WTC11 (cell line): ENCODE results near the gene EHMT1. TPM values are rescaled to one million over a fixed set of nuclear protein-coding genes. Genes with fewer than 3 reads are reported as not detected.

Experiments used
- ATAC-seq: fragments of 200-7000 bp; cut with Tn5 transposase; 2 replicates; pipeline ENCODE4 v1.10.0; 2021; ENCODE audit warnings: mild to moderate bottlenecking, moderate library complexity
- CTCF ChIA-PET: fragments of 300-600 bp; sonication (Branson Sonifier 250); formaldehyde crosslinking; loops from one replicate; lab custom pipeline; 2021; ENCODE audit warnings: antibody characterized with exemption; lab: Charles Lee
- POLR2A ChIA-PET: fragments of 350-600 bp; sonication (Branson Sonifier 250); formaldehyde crosslinking; loops from one replicate; lab custom pipeline; 2021; ENCODE audit warnings: antibody characterized with exemption; lab: Charles Lee
- DNase-seq: peaks from one replicate; pipeline ENCODE4 v3.0.0; 2021; ENCODE audit warnings: low spot score
- H3K27ac Mint-ChIP-seq: 2 replicates; pipeline ENCODE4 v1.8.0; 2021; ENCODE audit warnings: mixed read lengths
- H3K27me3 Mint-ChIP-seq: 2 replicates; pipeline ENCODE4 v1.8.0; 2021; ENCODE audit warnings: low read depth, mild to moderate bottlenecking, moderate library complexity, mixed read lengths
- H3K36me3 Mint-ChIP-seq: 2 replicates; pipeline ENCODE4 v1.8.0; 2021; ENCODE audit warnings: mixed read lengths
- H3K4me1 Mint-ChIP-seq: 2 replicates; pipeline ENCODE4 v1.8.0; 2022; ENCODE audit warnings: mixed read lengths
- H3K4me3 Mint-ChIP-seq: 2 replicates; pipeline ENCODE4 v1.8.0; 2021; ENCODE audit warnings: mild to moderate bottlenecking, moderate library complexity, mixed read lengths
- H3K9me3 Mint-ChIP-seq: 2 replicates; pipeline ENCODE4 v1.8.0; 2021; ENCODE audit warnings: mixed read lengths
- E2F5 ChIP-seq: sonication (generic); formaldehyde crosslinking; IDR thresholded peaks from 2 replicates; pipeline ENCODE4 v1.8.1; 2022; ENCODE audit warnings: mild to moderate bottlenecking, moderate library complexity, missing genetic modification reagents
- ELF4 ChIP-seq: sonication (generic); formaldehyde crosslinking; IDR thresholded peaks from 2 replicates; pipeline ENCODE4 v1.8.1; 2022; ENCODE audit warnings: low read depth, mild to moderate bottlenecking, moderate library complexity, missing genetic modification reagents
- HMGXB4 ChIP-seq: sonication (generic); formaldehyde crosslinking; IDR thresholded peaks from 2 replicates; pipeline ENCODE4 v1.8.1; 2023; ENCODE audit warnings: mild to moderate bottlenecking, moderate library complexity, missing genetic modification reagents
- IRF2 ChIP-seq: sonication (generic); formaldehyde crosslinking; IDR thresholded peaks from 2 replicates; pipeline ENCODE4 v1.8.0; 2022; ENCODE audit warnings: low read depth, missing genetic modification reagents, borderline replicate concordance
- NR2C2 ChIP-seq: sonication (generic); formaldehyde crosslinking; IDR thresholded peaks from 2 replicates; pipeline ENCODE4 v1.8.0; 2022; ENCODE audit warnings: mild to moderate bottlenecking, missing genetic modification reagents
- SP1 ChIP-seq: sonication (generic); formaldehyde crosslinking; conservative IDR thresholded peaks from 2 replicates; pipeline ENCODE4 v1.8.1; 2022; ENCODE audit warnings: missing genetic modification reagents
- USF2 ChIP-seq: sonication (generic); formaldehyde crosslinking; IDR thresholded peaks from 2 replicates; pipeline ENCODE4 v1.8.1; 2023; ENCODE audit warnings: mild to moderate bottlenecking, missing genetic modification reagents, moderate library complexity
- ZNF121 ChIP-seq: sonication (generic); formaldehyde crosslinking; IDR thresholded peaks from 2 replicates; pipeline ENCODE4 v1.8.0; 2023; ENCODE audit warnings: missing genetic modification reagents
- ZNF138 ChIP-seq: sonication (generic); formaldehyde crosslinking; conservative IDR thresholded peaks from 2 replicates; pipeline ENCODE4 v1.8.1; 2022; ENCODE audit warnings: mild to moderate bottlenecking, moderate library complexity, missing genetic modification reagents
- ZNF263 ChIP-seq: sonication (generic); formaldehyde crosslinking; IDR thresholded peaks from 2 replicates; pipeline ENCODE4 v1.8.1; 2022; ENCODE audit warnings: low read depth, mild to moderate bottlenecking, moderate library complexity, missing genetic modification reagents
- ZNF317 ChIP-seq: sonication (generic); formaldehyde crosslinking; IDR thresholded peaks from 2 replicates; pipeline ENCODE4 v1.8.1; 2023; ENCODE audit warnings: low read depth, mild to moderate bottlenecking, moderate library complexity, missing genetic modification reagents, borderline replicate concordance
- ZNF423 ChIP-seq: fragments of 250-450 bp; sonication (Bioruptor Pico); IDR thresholded peaks from 2 replicates; pipeline ENCODE4 v2.1.2; 2022; ENCODE audit warnings: mild to moderate bottlenecking, moderate library complexity
- total RNA-seq: library from RNA; stranded (reverse); gene quantifications from 3 replicates; pipeline ENCODE4 v1.2.3, GENCODE V29; 2021
- TF ChIP-seq, protein P1 (sequence below): sonication (generic); formaldehyde crosslinking; IDR thresholded peaks from 2 replicates; pipeline ENCODE4 v1.8.0; 2023; ENCODE audit warnings: missing genetic modification reagents, mild to moderate bottlenecking, borderline replicate concordance
- TF ChIP-seq, protein P2 (sequence below): fragments of 250-450 bp; sonication (Bioruptor Pico); conservative IDR thresholded peaks from 2 replicates; pipeline ENCODE4 v1.9.0; 2021; ENCODE audit warnings: mild to moderate bottlenecking
- TF ChIP-seq, protein P3 (sequence below): fragments of 250-450 bp; sonication (Bioruptor Pico); IDR thresholded peaks from 2 replicates; pipeline ENCODE4 v1.9.0; 2021; ENCODE audit warnings: mild to moderate bottlenecking
- TF ChIP-seq, protein P4 (sequence below): sonication (generic); formaldehyde crosslinking; IDR thresholded peaks from 2 replicates; pipeline ENCODE4 v1.8.0; 2022; ENCODE audit warnings: mild to moderate bottlenecking, missing genetic modification reagents

EHMT1 gene
- total RNA-seq, 1 experiment from 2014 or later = 170 TPM

GRCh38 chr9:137727716-137728115 is 108.9 kb downstream of the EHMT1 start (continued):
- TF ChIP-seq USF2 (CRISPR knock-in tag) (no peak), ELF4 (CRISPR knock-in tag) (no peak), HMGXB4 (CRISPR knock-in tag) (no peak), SP1 (CRISPR knock-in tag) (no peak), ZNF138 (CRISPR knock-in tag) (no peak)
- TF ChIP-seq, protein P1, sequence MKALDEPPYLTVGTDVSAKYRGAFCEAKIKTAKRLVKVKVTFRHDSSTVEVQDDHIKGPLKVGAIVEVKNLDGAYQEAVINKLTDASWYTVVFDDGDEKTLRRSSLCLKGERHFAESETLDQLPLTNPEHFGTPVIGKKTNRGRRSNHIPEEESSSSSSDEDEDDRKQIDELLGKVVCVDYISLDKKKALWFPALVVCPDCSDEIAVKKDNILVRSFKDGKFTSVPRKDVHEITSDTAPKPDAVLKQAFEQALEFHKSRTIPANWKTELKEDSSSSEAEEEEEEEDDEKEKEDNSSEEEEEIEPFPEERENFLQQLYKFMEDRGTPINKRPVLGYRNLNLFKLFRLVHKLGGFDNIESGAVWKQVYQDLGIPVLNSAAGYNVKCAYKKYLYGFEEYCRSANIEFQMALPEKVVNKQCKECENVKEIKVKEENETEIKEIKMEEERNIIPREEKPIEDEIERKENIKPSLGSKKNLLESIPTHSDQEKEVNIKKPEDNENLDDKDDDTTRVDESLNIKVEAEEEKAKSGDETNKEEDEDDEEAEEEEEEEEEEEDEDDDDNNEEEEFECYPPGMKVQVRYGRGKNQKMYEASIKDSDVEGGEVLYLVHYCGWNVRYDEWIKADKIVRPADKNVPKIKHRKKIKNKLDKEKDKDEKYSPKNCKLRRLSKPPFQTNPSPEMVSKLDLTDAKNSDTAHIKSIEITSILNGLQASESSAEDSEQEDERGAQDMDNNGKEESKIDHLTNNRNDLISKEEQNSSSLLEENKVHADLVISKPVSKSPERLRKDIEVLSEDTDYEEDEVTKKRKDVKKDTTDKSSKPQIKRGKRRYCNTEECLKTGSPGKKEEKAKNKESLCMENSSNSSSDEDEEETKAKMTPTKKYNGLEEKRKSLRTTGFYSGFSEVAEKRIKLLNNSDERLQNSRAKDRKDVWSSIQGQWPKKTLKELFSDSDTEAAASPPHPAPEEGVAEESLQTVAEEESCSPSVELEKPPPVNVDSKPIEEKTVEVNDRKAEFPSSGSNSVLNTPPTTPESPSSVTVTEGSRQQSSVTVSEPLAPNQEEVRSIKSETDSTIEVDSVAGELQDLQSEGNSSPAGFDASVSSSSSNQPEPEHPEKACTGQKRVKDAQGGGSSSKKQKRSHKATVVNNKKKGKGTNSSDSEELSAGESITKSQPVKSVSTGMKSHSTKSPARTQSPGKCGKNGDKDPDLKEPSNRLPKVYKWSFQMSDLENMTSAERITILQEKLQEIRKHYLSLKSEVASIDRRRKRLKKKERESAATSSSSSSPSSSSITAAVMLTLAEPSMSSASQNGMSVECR (CRISPR knock-in tag) = no peak

DNA sequence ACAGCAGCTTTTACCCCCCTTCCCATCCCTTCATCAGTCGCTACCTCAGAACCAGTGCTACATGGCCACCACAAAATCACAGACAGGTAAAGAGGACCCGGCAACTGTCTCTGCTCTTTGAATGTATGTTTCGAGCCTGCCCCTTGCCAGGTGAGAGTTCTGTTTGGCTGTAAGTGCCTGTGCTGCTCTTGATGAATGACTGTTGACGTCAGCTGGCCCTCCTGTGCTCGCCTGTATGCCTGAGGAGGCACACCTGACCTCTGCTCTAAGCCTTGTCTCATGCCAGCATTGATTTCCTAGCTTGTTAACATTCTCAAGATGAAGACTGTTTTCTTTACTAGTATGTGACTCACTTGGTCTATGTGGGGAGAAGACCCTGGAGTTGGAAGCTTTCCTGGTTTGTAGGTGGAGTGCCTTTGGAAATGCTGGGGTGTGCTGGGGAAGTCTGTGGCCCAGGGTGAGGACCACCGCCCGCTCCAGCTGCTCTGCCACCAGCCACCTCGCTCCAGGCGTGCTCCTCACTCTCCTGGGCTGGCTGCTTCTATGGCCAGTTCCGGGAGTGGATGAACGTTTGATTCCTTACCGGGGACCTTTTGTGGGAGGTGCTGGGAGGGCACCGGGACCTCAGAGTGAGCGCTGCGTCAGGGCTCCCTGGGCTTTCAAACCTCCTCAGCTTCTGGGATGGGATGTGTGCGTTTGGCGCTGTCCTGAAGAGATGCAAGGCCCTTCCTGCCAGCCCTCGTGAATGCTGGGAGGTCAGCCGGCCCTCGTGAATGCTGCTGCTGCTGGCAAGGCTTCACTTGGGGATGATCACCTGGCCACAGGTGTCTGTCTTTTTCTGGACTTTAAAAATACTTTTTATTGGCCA is 109.9 kb downstream of the EHMT1 start:
- POLR2A ChIA-PET = no interaction called here
- peaks cover 28% of the 10 kb centered on the region for H3K4me1 Mint-ChIP-seq
- H3K9me3 Mint-ChIP-seq = peaks cover 1% of the 10 kb centered on the region; the same call in 1 of the 2 replicates
- H3K4me3 Mint-ChIP-seq = no peak overlapping the region
- H3K27ac Mint-ChIP-seq = peak overlapping the region; percentile 74; the same call in 1 of the 2 replicates
- CTCF ChIA-PET = no interaction called here
- H3K36me3 Mint-ChIP-seq = peaks cover 70% of the 10 kb centered on the region
- no peaks in the 10 kb centered on the region for H3K27me3 Mint-ChIP-seq
- ATAC-seq (no peak), DNase-seq (no peak)
- TF ChIP-seq, protein P2, sequence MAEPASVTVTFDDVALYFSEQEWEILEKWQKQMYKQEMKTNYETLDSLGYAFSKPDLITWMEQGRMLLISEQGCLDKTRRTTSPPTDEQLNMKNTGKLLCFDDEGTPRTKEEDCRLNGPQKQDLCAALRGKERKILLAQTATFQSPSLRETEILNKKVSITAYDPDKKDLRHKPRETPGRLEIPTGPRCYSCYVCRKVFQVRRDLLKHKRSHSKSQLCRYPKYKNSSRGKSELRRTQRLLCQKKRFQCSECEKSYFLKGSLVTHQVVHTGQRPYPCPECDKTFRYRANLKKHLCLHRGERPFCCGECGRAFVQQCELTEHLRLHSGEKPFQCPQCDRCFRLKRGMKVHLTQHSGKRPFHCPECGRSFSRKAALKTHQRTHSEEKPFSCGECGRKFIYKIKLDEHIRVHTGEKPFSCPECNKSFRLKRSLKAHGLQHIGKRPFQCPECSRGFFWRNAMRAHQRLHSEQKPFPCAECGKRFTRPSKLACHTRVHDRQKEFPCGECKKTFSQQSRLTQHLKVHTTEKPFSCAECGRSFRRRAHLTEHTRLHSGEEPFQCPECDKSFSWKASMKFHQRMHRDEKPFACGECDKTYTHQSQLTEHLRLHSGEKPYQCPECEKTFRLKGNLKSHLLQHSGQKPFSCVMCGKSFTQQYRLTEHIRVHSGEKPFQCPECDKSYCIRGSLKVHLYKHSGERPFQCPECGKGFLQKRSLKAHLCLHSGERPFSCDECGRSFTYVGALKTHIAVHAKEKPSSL = no peak
- TF ChIP-seq NR2C2 (no peak), ZNF263 (no peak), ZNF423 (CRISPR knock-in tag) (no peak), ELF4 (CRISPR knock-in tag) (no peak), ZNF317 (CRISPR knock-in tag) (no peak), E2F5 (CRISPR knock-in tag) (no peak), ZNF121 (CRISPR knock-in tag) (no peak), IRF2 (CRISPR knock-in tag) (no peak), SP1 (CRISPR knock-in tag) (no peak)
- TF ChIP-seq, protein P3, sequence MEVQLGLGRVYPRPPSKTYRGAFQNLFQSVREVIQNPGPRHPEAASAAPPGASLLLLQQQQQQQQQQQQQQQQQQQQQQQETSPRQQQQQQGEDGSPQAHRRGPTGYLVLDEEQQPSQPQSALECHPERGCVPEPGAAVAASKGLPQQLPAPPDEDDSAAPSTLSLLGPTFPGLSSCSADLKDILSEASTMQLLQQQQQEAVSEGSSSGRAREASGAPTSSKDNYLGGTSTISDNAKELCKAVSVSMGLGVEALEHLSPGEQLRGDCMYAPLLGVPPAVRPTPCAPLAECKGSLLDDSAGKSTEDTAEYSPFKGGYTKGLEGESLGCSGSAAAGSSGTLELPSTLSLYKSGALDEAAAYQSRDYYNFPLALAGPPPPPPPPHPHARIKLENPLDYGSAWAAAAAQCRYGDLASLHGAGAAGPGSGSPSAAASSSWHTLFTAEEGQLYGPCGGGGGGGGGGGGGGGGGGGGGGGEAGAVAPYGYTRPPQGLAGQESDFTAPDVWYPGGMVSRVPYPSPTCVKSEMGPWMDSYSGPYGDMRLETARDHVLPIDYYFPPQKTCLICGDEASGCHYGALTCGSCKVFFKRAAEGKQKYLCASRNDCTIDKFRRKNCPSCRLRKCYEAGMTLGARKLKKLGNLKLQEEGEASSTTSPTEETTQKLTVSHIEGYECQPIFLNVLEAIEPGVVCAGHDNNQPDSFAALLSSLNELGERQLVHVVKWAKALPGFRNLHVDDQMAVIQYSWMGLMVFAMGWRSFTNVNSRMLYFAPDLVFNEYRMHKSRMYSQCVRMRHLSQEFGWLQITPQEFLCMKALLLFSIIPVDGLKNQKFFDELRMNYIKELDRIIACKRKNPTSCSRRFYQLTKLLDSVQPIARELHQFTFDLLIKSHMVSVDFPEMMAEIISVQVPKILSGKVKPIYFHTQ (CRISPR knock-in tag) = no peak
- TF ChIP-seq, protein P4, sequence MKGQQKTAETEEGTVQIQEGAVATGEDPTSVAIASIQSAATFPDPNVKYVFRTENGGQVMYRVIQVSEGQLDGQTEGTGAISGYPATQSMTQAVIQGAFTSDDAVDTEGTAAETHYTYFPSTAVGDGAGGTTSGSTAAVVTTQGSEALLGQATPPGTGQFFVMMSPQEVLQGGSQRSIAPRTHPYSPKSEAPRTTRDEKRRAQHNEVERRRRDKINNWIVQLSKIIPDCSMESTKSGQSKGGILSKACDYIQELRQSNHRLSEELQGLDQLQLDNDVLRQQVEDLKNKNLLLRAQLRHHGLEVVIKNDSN (CRISPR knock-in tag) = no peak
